ENCODE measurements around the gene AZU1. TPM values are rescaled to one million over a fixed set of nuclear protein-coding genes. Genes with fewer than 3 reads are reported as not detected.
"Not testable (repeated sequence)": the region's sequence is repeated elsewhere in the genome, so short reads cannot be mapped to it uniquely, and the experiment has no call there.

Gene AZU1
- total RNA-seq, 4 donors from 2014 or later = 0.37 to 0.76 TPM; not detected in 2

DNA sequence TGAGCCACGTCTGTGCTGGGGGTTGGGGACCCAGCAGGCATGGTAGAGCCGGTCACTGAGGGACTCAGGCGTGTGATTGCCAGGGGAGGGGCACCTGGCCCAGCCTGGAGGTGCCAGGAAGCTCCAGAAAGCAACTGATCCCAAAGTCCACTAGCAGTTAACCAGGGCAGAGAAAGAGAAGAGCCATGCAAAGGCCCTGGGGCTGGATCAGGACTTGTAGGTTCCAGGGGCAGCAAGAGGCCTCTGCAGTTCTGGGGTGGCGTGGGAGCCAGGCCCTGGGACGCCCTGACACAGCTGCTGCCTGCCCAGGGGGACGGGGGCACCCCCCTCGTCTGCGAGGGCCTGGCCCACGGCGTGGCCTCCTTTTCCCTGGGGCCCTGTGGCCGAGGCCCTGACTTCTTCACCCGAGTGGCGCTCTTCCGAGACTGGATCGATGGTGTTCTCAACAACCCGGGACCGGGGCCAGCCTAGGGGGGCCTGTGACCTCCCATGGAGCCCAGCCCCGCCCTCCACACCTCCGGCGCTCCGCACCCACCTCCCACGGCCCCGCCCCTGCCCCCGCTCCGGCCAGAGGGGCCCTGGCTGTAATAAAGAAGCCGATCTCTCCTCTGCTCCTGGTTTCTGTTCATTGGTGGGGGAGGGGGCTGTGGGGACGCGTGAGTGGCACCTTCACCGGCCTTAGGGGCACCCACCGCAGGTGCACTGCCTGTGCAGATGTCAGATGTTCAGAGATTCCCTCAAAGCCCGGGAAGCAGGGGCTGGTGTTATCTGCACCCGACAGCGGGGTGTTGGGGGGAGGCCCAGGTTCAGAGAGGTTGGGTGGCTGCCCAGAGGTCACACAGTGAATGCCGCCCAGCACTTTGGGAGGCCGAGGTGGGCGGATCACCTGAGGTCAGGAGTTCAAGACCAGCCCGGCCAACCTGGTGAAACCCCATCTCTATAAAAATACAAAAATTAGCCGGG, 4.1 kb downstream of the AZU1 start:
- intact Hi-C loops (cut with DNase I; ENCODE audit: low total_unique reads) = no loop called here
- 51 to 53% methylated on average over 32 to 37 of the region's 38 CpGs for WGBS, 2 donors
- TF ChIP-seq POLR2A (IDR thresholded peaks at IDR 0.05) = no peak
- TF ChIP-seq, protein P1, sequence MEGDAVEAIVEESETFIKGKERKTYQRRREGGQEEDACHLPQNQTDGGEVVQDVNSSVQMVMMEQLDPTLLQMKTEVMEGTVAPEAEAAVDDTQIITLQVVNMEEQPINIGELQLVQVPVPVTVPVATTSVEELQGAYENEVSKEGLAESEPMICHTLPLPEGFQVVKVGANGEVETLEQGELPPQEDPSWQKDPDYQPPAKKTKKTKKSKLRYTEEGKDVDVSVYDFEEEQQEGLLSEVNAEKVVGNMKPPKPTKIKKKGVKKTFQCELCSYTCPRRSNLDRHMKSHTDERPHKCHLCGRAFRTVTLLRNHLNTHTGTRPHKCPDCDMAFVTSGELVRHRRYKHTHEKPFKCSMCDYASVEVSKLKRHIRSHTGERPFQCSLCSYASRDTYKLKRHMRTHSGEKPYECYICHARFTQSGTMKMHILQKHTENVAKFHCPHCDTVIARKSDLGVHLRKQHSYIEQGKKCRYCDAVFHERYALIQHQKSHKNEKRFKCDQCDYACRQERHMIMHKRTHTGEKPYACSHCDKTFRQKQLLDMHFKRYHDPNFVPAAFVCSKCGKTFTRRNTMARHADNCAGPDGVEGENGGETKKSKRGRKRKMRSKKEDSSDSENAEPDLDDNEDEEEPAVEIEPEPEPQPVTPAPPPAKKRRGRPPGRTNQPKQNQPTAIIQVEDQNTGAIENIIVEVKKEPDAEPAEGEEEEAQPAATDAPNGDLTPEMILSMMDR (IDR thresholded peaks at IDR 0.05) = no peak

DNA sequence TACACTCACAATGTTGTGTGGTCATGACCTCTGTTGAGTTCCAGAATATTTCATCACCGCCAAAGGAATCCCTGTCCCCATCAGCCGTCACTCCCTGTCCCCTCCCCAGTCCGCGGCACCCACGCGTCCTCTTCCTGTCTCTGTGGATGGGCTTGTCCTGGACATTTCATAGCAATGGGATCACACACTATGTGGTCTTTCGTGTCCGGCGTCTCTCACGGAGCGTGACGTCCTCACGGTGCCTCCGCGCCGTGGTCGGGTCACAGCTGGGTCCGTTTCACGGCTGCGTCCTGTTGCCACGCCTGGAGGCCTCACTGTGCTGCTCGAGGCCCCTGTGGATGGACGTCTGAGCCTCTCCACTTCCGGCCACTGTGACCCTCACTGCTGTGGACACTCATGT, 6.6 kb downstream of the AZU1 start:
- no peak overlapping the region for H3K4me3 ChIP-seq (ENCODE audit: low read depth, poor library complexity, severe bottlenecking)
- 71 to 79% methylated on average over 24 of the region's 24 CpGs for WGBS, 2 donors
- intact Hi-C loops (cut with DNase I; ENCODE audit: low total_unique reads) = no loop called here
- DNase-seq (ENCODE audit: low spot score in 2 of 2) = no peak
- TF ChIP-seq, protein P1 (IDR thresholded peaks at IDR 0.05) = no peak
- TF ChIP-seq POLR2A (IDR thresholded peaks at IDR 0.05) = no peak

More for the DNA sequence above, 4.1 kb downstream of the AZU1 start:
- H3K4me3 ChIP-seq (ENCODE audit: low read depth, poor library complexity, severe bottlenecking) = no peak overlapping the region
- no peak for DNase-seq (ENCODE audit: low spot score in 2 of 2)

DNA sequence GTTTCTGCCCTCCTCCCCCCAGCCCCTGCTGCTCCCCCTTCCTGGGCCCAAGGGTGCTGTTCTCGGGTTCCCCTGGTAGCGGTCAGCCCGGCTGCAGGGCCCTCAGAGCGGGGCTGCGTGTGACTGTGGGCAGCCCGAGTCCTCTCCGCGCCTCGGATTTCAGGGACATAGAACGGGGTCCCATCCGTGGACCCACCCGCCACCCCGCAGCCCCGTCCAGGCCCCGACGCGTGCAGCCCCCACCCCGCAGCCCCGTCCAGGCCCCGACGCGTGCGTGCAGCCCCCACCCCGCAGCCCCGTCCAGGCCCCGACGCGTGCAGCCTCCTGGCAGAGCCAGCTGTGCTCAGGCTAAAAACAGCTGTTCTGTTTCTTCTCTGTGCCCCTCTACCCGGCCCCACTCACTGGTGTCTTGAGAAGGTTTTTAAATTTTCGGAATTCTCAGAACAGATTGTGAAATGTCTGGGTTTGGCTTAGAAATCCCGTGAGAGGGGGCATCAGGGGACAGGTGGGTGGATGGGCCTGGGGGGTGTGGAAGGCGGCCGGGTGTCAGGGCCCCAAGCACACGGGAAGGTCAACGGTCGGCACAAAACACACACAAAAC, 7.7 kb downstream of the AZU1 start:
- WGBS, 2 donors = 24 to 61% methylated on average over 18 to 32 of the region's 36 CpGs
- H3K4me3 ChIP-seq (ENCODE audit: low read depth, poor library complexity, severe bottlenecking) = no peak overlapping the region
- DNase-seq (ENCODE audit: low spot score in 2 of 2) = no peak
- intact Hi-C loops (cut with DNase I; ENCODE audit: low total_unique reads) = no loop called here
- no peak for TF ChIP-seq POLR2A (IDR thresholded peaks at IDR 0.05)
- TF ChIP-seq, protein P1 (IDR thresholded peaks at IDR 0.05) = no peak

DNA sequence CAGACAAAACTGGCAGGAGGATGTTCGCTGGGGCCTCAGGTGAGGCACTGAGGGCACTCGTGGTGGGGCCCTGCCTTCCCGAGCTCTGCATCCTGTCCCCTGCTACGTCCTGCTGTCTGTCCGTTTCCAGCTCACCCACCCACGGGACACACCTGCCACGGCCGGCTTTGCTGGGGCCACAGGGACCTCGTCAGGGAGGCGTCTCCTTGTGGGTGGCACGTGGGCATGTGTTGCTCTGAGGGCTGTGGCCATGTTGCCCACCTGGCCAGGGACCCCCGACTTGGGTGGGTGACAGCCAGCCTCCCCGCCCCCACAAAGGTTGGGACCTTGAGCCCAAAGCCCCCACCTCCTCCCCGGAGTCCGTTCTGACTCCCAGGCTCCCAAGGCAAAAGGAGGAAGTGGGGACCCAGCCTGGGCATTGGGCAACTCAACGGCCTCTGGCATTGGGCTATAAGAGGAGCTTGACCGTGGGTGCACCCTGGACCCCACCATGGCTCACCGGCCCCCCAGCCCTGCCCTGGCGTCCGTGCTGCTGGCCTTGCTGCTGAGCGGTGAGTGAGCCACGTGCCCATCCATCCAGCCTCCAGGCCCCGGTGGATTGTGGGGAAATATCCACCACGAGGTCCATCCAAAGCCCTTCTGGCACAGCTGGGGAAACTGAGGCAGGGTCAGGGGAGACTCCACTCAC, 13.0 kb downstream of the AZU1 start, which contains the start of gene PRTN3:
TSS of gene PRTN3 (plus strand) at position 481 of the 688 bp plus-strand sequence. CDS start at position 491, 10 bp downstream.
- intact Hi-C loops (cut with DNase I; ENCODE audit: low total_unique reads) = loop anchor here (10.0 kb wide), 1 partner anchor 76 kb away; no protein-coding TSS in a partner anchor
- WGBS, 2 donors = 65 to 68% methylated on average over 17 of the region's 24 CpGs

DNA sequence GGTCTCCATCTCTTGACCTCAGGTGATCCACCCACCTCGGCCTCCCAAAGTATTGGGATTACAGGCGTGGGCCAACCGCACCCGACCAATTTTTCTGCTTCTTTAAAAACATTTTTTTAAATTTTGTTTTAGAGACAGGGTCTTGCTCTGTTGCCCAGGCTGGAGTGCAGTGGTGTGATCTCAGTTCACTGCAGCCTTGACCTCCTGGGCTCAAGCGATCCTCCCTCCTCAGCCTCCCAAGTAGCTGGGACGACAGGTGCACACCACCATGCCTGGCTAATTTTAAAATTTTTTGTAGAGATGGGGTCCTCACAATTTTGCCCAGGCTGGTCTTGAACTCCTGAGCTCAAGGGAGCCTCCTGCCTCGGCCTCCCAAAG, 15.2 kb downstream of the AZU1 start:
- 73 to 74% methylated on average over 7 of the region's 7 CpGs for WGBS, 2 donors
- intact Hi-C loops (cut with DNase I; ENCODE audit: low total_unique reads) = loop anchor here (10.0 kb wide), 1 partner anchor 78 kb away; no protein-coding TSS in a partner anchor
- H3K4me3 ChIP-seq (ENCODE audit: low read depth, poor library complexity, severe bottlenecking); DNase-seq (ENCODE audit: low spot score in 2 of 2): not testable (repeated sequence)

More for the DNA sequence above, 13.0 kb downstream of the AZU1 start, which contains the start of gene PRTN3:
- no peak within 1 kb of the TSS for H3K4me3 ChIP-seq (ENCODE audit: low read depth, poor library complexity, severe bottlenecking)
- no peak for DNase-seq (ENCODE audit: low spot score in 2 of 2)
- TF ChIP-seq, protein P1 (IDR thresholded peaks at IDR 0.05) = no peak
- TF ChIP-seq POLR2A (IDR thresholded peaks at IDR 0.05) = no peak

Measured in lower leg skin (tissue), 4 donors.